B cell (primary cell): ENCODE data around the gene AMBRA1. TPM values are rescaled to one million over a fixed set of nuclear protein-coding genes. Genes with fewer than 3 reads are reported as not detected.

ENCODE experiments used
- ATAC-seq: fragments of 200-7000 bp; cut with Tn5 transposase; one replicate; pipeline ENCODE4 v1.10.0; 2021; ENCODE audit warnings: low read depth, mild to moderate bottlenecking, moderate number of reproducible peaks, moderate library complexity
- CTCF ChIA-PET: fragments of 350-600 bp; sonication (Branson Sonifier 250); formaldehyde crosslinking; loops from one replicate; lab custom pipeline; 2021; ENCODE audit warnings: antibody characterized with exemption, inconsistent platforms; lab: Charles Lee
- POLR2A ChIA-PET: fragments of 350-600 bp; sonication (Branson Sonifier 250); formaldehyde crosslinking; loops from one replicate; lab custom pipeline; 2021; ENCODE audit warnings: antibody characterized with exemption; lab: Charles Lee
- DNase-seq: peaks from one replicate; pipeline ENCODE4 v3.0.0; 2013
- H2AFZ ChIP-seq: 2 replicates; pipeline ENCODE4 v1.6.1; 2012; ENCODE audit warnings: mild to moderate bottlenecking, low read depth, low read length; ENCODE audit not compliant: insufficient read depth, poor library complexity, severe bottlenecking
- H3K27ac ChIP-seq, 2 donors: 1 replicate in 1 of 2; 2 replicates in 1 of 2; pipeline ENCODE4 v1.5.1; 2012 to 2013; ENCODE audit warnings: low read length in 2 of 2, mild to moderate bottlenecking in 2 of 2, moderate library complexity in 1 of 2
- H3K27me3 ChIP-seq, 4 experiments: fragments of 200-600 bp in 1 of 4; sonication (generic) in 1 of 4; replicated peaks in 1 of 4; 1 replicate in 2 of 4; 2 replicates in 2 of 4; pipeline versions ENCODE4 v1.6.1 to v1.7.0; 2013 to 2016; ENCODE audit warnings: low read length in 3 of 4, mild to moderate bottlenecking in 2 of 4, mixed read lengths in 1 of 4, moderate library complexity in 1 of 4; ENCODE audit not compliant: insufficient read depth in 4 of 4, control insufficient read depth in 3 of 4; ENCODE audit errors: control extremely low read depth in 1 of 4
- H3K36me3 ChIP-seq, 2 experiments: replicated peaks in 1 of 2; 1 replicate in 1 of 2; 2 replicates in 1 of 2; pipeline versions ENCODE4 v1.6.1 to v1.7.1; 2013; ENCODE audit warnings: low read length in 1 of 2; ENCODE audit not compliant: insufficient read depth in 2 of 2, control insufficient read depth in 1 of 2; ENCODE audit errors: control extremely low read depth in 1 of 2, extremely low read depth in 1 of 2
- H3K4me1 ChIP-seq, 2 donors: fragments of 200-600 bp in 1 of 2; sonication (generic) in 1 of 2; 1 replicate in 1 of 2; 2 replicates in 1 of 2; pipeline versions ENCODE4 v1.5.1 to v1.6.1; 2013 to 2017; ENCODE audit warnings: low read length in 2 of 2; ENCODE audit not compliant: control insufficient read depth in 2 of 2, insufficient read depth in 2 of 2
- H3K4me2 ChIP-seq: replicated peaks from 2 replicates; pipeline ENCODE3; 2012; ENCODE audit warnings: mild to moderate bottlenecking, low read depth, low read length; ENCODE audit not compliant: poor library complexity, severe bottlenecking
- H3K4me3 ChIP-seq, 5 experiments: fragments of 200-600 bp in 1 of 5; sonication (generic) in 1 of 5; 1 replicate in 3 of 5; 2 replicates in 2 of 5; pipeline versions ENCODE4 v1.5.1 to v1.7.0; 2011 to 2016; ENCODE audit warnings: low read length in 4 of 5, mild to moderate bottlenecking in 4 of 5, low read depth in 2 of 5, control low read depth in 1 of 5, moderate library complexity in 1 of 5; ENCODE audit not compliant: insufficient read depth in 1 of 5; ENCODE audit errors: control extremely low read depth in 1 of 5, extremely low read depth in 1 of 5
- H3K79me2 ChIP-seq: fragments of 200-600 bp; sonication (generic); one replicate; pipeline ENCODE4 v1.6.0; 2016; ENCODE audit warnings: low read length; ENCODE audit not compliant: control insufficient read depth, insufficient read depth
- H3K9ac ChIP-seq: fragments of 200-600 bp; sonication (generic); 2 replicates; pipeline ENCODE4 v1.6.1; 2017; ENCODE audit warnings: mild to moderate bottlenecking, low read length, moderate library complexity
- H3K9me3 ChIP-seq, 3 donors: one replicate each; pipeline versions ENCODE4 v1.6.1 to v1.7.1; 2013; ENCODE audit warnings: low read length in 2 of 3; ENCODE audit not compliant: control insufficient read depth in 2 of 3, insufficient read depth in 1 of 3; ENCODE audit errors: control extremely low read depth in 1 of 3
- H4K20me1 ChIP-seq: 2 replicates; pipeline ENCODE4 v1.6.0; 2012; ENCODE audit warnings: mild to moderate bottlenecking, low read length; ENCODE audit not compliant: insufficient read depth, control insufficient read depth, poor library complexity, severe bottlenecking
- H3K27ac Mint-ChIP-seq: one replicate; pipeline ENCODE4 v1.8.0; 2021; ENCODE audit warnings: mixed read lengths
- H3K27me3 Mint-ChIP-seq: one replicate; pipeline ENCODE4 v1.8.0; 2021; ENCODE audit warnings: mixed read lengths
- H3K4me1 Mint-ChIP-seq: one replicate; pipeline ENCODE4 v1.8.0; 2021; ENCODE audit warnings: mixed read lengths
- H3K4me3 Mint-ChIP-seq: one replicate; pipeline ENCODE4 v1.8.0; 2021; ENCODE audit warnings: mixed read lengths
- H3K9me3 Mint-ChIP-seq: one replicate; pipeline ENCODE4 v1.8.0; 2022; ENCODE audit warnings: mixed read lengths; ENCODE audit not compliant: insufficient read depth
- CTCF ChIP-seq: fragments of 200-600 bp; IDR thresholded peaks from one replicate; pipeline ENCODE4 v1.8.0; 2022; ENCODE audit warnings: antibody characterized with exemption, mild to moderate bottlenecking
- EZH2 ChIP-seq: IDR thresholded peaks from 2 replicates; pipeline ENCODE4 v1.6.1; 2012; ENCODE audit warnings: borderline replicate concordance, low read depth, mild to moderate bottlenecking, moderate library complexity, low read length; ENCODE audit not compliant: insufficient read depth, poor library complexity, severe bottlenecking
- WGBS: methylation state at CpG from one replicate; pipeline ENCODE4 v1.1.5; 2013; ENCODE audit warnings: missing lambda C conversion rate; ENCODE audit not compliant: insufficient coverage; 5-methylcytosine and 5-hydroxymethylcytosine counted together
- intact Hi-C: fragments of 100-400 bp; cut with micrococcal nuclease; formaldehyde crosslinking; loops from one replicate; pipeline ENCODE4 v1.10.0; 2022
- polyA plus RNA-seq: library from polyadenylated mRNA; depleted of rRNA; stranded (reverse); fragments of >200 nt; gene quantifications from 2 replicates; pipeline ENCODE4 v1.2.3, GENCODE V29; 2012
- total RNA-seq, 2 donors: library from RNA; stranded (reverse); fragments of 120-200 nt in 1 of 2; gene quantifications; 1 replicate in 1 of 2; 2 replicates in 1 of 2; pipeline versions ENCODE4 v1.2.3 to v1.2.4, GENCODE V29; 2013 to 2022

The AMBRA1 gene
- total and polyA plus RNA-seq, 2 donors (not counting 1 experiment from before 2014, with no cell fraction given) = 13.8 to 36.1 TPM

DNA sequence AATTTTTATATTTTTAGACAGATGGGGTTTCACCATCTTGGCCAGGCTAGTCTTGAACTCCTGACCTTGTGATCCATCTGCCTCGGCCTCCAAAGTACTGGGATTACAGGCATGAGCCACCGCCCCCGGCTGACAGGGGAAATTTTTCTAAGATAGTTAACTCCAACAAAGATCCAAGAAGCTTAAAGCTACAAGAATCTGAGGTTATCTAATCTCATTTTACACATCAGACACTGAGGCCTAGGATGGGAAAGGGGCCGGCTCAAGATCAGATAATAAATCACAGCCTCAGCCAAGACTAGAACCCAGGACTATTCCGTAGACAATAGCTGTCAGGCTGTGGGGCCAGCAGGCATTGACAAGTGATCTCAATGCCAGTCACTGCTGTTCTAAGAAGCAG, 94.0 kb downstream of the AMBRA1 start:
- Mint-ChIP-seq H3K27me3 (no peaks in the 10 kb centered on the region), H3K4me1 (no peaks in the 10 kb centered on the region), H3K27ac (no peak overlapping the region), H3K4me3 (no peak overlapping the region), H3K9me3 (no peaks in the 10 kb centered on the region)
- Histone ChIP-seq H3K27me3 (no peaks in the 10 kb centered on the region), H2AFZ (no peak overlapping the region), H3K4me3 (no peak overlapping the region), H3K79me2 (peaks cover 5% of the 10 kb centered on the region), H3K9ac (no peak overlapping the region), H3K4me1 (no peaks in the 10 kb centered on the region), H3K27ac (no peak overlapping the region), H3K4me2 (no peak overlapping the region), H3K9me3 (no peaks in the 10 kb centered on the region), H4K20me1 (no peaks in the 10 kb centered on the region), H3K36me3 (peaks cover under 1 to 31% of the 10 kb centered on the region in 2 experiments)
- ChIA-PET POLR2A (no interaction called here), CTCF (interaction anchor here (6.7 kb wide), 1 partner anchor 11 kb away, joined by 36 read pairs; no protein-coding TSS in a partner anchor)
- intact Hi-C loops = no loop called here
- DNase-seq (no peak), ATAC-seq (no peak)
- TF ChIP-seq EZH2 (no peak), CTCF (no peak)
- 93% methylated on average over 2 of the region's 5 CpGs for WGBS

DNA sequence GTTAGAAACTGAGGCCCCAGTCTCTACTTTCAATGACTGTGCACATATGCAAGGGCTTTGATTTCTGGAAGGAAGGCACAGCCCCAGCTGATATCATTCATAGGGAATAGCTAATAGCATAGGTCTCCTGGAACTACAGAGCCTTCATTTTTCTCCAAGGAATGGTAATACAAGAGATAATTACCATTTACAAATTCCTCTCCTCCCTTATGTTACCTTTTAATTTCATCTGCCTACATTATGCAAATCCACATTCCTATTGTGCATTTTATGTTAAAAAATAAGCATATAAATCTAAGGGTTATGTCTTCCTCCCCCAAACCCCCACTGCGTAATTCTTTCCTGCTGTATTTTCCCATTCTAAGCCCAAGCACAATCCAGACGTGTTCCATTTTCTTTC, 94.9 kb downstream of the AMBRA1 start:
- DNase-seq = no peak
- WGBS = no CpG with 5 or more reads among the region's 2 CpGs
- Histone ChIP-seq H3K4me1 (no peaks in the 10 kb centered on the region), H3K9me3 (no peaks in the 10 kb centered on the region), H3K36me3 (peaks cover 3 to 28% of the 10 kb centered on the region in 2 experiments), H3K27ac (no peak overlapping the region), H3K4me2 (no peak overlapping the region), H3K9ac (no peak overlapping the region), H3K79me2 (peaks cover 2% of the 10 kb centered on the region), H2AFZ (no peak overlapping the region), H4K20me1 (no peaks in the 10 kb centered on the region), H3K4me3 (no peak overlapping the region), H3K27me3 (no peaks in the 10 kb centered on the region)
- TF ChIP-seq EZH2 (no peak), CTCF (no peak)
- no peak for ATAC-seq
- CTCF ChIA-PET = interaction anchor here (6.7 kb wide), 1 partner anchor 10 kb away, joined by 36 read pairs; no protein-coding TSS in a partner anchor
- Mint-ChIP-seq H3K27ac (no peak overlapping the region), H3K4me1 (no peaks in the 10 kb centered on the region), H3K4me3 (no peak overlapping the region), H3K27me3 (no peaks in the 10 kb centered on the region), H3K9me3 (no peaks in the 10 kb centered on the region)
- POLR2A ChIA-PET = no interaction called here
- intact Hi-C loops = no loop called here
